ENCODE data around the gene ACOXL.

Gene ACOXL

GRCh38 chr2:110790907-110791306, 58.5 kb downstream of the ACOXL start:
- in situ Hi-C loops (cut with MboI; ENCODE audit: low sequenced_read_pairs): no loop called here

GRCh38 chr2:110791435-110791834, 59.1 kb downstream of the ACOXL start:
- in situ Hi-C loops (cut with MboI; ENCODE audit: low sequenced_read_pairs): no loop called here

GRCh38 chr2:110793034-110793433, 60.7 kb downstream of the ACOXL start:
- in situ Hi-C loops (cut with MboI; ENCODE audit: low sequenced_read_pairs): no loop called here

GRCh38 chr2:110794390-110794789, 62.0 kb downstream of the ACOXL start:
- in situ Hi-C loops (cut with MboI; ENCODE audit: low sequenced_read_pairs): no loop called here

- in situ Hi-C loops (cut with MboI; ENCODE audit: low sequenced_read_pairs): no loop called here
These were observed 62.6 kb downstream of the ACOXL start for GRCh38 chr2:110794951-110795350.

DNA sequence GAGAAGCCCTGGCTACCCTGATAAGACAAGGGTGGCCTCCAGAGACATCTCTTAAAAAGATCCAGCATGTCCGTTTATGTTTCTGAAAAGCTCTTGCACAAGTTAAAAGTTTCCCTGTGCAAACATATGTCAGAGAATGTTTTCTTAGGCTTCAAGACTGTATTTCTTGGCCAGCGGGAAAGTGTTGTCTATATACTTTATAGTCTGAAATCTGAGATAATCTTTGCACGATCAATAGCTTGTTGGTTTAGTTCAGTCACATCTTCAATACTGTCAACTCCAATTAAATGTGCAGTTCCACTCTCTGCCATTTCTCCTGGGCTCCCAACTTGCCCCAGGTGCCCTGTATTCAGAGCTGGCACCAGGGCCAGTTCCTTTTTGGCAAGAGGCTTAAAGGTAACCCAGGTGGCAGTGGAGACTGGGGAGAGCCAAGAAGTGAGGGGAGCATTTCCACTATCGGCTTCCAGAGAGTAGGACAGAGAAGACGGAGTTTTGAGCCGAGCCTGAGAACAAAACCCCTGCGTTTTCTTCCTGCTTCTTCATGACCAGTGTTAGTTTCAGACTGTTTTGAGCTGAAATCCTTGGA, 64.4 kb downstream of the ACOXL start:
- in situ Hi-C loops (cut with MboI; ENCODE audit: low sequenced_read_pairs): no loop called here

GRCh38 chr2:110799376-110799775, 67.0 kb downstream of the ACOXL start:
- in situ Hi-C loops (cut with MboI; ENCODE audit: low sequenced_read_pairs): no loop called here

DNA sequence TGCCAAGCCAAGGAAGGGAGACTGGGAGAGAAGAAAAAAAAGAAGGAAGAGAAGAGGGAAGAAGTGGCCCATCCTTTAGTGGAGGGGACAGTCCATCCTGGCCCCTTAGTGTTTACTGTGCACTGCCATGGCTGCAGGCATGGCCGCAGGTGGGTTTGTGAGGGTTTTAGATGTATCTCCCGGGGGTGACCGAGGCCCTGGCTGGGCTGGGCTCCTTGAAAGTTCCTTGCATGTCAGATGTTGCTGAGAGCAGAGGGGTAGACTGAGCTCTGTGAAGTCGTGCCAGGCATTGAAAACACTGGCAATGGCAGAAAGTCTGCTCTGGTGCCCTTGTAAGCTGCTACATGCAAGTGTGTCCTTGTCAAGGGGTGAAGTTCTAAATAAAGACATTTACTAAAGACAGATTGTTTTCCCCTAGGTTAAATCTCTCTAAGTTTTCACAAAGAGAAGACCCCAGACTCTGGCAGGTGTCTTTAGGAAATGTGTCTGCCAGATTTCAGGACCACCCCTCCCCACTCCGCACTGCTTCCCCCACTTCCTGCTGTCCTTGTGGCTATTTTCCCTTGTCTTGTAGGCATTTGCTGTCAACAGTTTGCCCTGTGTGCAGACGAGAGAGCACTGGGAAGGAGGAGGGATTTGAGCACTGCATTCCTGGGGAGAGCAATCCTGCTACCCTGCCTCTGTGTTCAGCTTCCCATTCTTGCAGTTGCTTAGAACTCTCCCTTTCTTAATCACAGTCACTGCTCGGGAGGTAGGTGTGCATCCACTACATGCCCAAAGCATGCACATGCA, 68.4 kb downstream of the ACOXL start:
- in situ Hi-C loops (cut with MboI; ENCODE audit: low sequenced_read_pairs): loop anchor here (25.0 kb wide), 1 partner anchor 886 kb away; no protein-coding TSS in a partner anchor

- in situ Hi-C loops (cut with MboI; ENCODE audit: low sequenced_read_pairs): loop anchor here (25.0 kb wide), 1 partner anchor 885 kb away; no protein-coding TSS in a partner anchor
These were observed 70.0 kb downstream of the ACOXL start for GRCh38 chr2:110802208-110802932.

- in situ Hi-C loops (cut with MboI; ENCODE audit: low sequenced_read_pairs): loop anchor here (25.0 kb wide), 1 partner anchor 883 kb away; no protein-coding TSS in a partner anchor
These were observed 72.1 kb downstream of the ACOXL start for GRCh38 chr2:110804433-110804832.

DNA sequence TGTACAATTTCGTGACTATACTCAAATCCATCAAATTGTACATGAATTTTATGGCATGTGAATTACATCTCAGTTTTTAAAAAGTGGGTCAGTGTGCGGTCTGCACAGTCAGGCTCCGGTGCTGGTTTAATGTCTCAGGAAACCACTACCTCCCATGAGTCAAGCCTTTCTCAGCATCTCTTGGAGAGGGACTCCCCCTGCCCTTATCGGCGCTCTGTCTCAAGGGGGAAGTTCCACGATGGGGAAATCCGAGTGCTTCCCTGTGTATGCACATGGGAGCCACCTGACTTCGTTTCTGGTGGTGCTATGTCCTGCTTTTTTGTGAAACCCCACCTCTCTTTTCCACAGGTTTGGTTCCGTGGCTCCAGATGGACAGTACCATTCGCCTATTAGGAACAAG, 72.5 kb downstream of the ACOXL start:
- in situ Hi-C loops (cut with MboI; ENCODE audit: low sequenced_read_pairs): loop anchor here (25.0 kb wide), 1 partner anchor 882 kb away; no protein-coding TSS in a partner anchor

DNA sequence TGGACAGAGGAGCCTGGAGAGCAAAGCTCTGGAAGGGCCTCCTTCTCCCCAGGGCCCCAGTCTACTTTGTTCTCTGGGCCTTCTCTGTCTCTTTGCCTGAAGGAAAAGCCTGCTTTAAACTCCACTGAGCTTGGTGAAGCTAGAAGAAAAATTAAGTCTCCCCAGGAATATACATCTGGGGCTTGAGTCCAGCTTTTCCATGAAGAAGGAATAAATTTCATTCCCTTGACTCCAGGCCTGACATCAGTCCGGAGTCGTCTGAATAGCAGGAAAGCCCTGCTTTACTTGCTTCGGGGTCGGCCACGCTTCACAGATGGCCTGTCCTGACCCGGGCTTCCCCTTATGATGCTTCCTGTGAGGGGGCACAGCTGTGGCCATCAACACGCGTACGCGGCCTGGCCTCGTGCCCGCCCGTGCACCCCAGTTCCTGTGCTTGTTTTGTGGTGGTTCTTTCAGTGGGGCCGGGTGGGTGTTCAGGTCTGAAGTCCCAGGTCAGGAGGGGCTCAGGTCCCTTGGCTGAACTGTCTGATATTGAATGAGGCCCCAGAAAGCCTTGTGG, 73.6 kb downstream of the ACOXL start:
- in situ Hi-C loops (cut with MboI; ENCODE audit: low sequenced_read_pairs): loop anchor here (25.0 kb wide), 1 partner anchor 881 kb away; no protein-coding TSS in a partner anchor

DNA sequence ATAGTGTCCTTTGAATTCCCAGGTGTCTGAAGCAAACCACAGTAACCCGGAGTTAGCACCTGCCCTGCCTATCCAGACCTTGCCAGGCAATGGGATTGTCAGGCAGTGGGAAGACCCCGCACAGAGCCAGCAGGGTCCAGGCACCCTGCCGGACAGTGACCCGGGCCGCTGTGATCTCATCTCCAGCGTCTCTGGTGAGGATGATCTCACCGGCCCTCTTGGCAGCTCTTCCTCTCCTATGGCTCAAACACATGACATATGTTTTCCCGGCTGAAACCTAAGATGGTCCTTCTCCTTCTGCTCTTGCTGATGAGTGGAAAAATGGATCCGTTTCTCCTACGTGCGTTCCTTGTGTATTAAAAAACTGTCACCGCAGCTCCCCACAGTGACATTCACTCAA, 75.1 kb downstream of the ACOXL start:
- in situ Hi-C loops (cut with MboI; ENCODE audit: low sequenced_read_pairs): loop anchor here (25.0 kb wide), 1 partner anchor 880 kb away; no protein-coding TSS in a partner anchor

DNA sequence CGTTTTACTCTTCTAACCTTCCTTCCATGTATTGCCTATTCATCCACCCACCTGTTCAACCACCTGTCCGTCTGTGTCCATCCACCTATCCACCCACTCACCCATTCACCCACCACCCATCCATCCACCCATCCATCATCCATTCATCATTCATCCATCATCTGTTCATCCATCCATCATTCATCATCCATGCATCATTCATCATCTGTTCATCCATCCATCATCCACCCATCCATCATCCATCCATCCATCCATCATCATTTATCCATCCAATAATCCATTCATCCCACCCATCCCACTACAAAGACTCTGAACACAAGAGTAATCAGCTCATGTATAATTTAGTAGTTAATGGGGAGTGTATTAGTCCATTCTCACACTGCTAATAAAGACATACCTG, 78.0 kb downstream of the ACOXL start:
- in situ Hi-C loops (cut with MboI; ENCODE audit: low sequenced_read_pairs): loop anchor here (25.0 kb wide), 1 partner anchor 877 kb away; no protein-coding TSS in a partner anchor

DNA sequence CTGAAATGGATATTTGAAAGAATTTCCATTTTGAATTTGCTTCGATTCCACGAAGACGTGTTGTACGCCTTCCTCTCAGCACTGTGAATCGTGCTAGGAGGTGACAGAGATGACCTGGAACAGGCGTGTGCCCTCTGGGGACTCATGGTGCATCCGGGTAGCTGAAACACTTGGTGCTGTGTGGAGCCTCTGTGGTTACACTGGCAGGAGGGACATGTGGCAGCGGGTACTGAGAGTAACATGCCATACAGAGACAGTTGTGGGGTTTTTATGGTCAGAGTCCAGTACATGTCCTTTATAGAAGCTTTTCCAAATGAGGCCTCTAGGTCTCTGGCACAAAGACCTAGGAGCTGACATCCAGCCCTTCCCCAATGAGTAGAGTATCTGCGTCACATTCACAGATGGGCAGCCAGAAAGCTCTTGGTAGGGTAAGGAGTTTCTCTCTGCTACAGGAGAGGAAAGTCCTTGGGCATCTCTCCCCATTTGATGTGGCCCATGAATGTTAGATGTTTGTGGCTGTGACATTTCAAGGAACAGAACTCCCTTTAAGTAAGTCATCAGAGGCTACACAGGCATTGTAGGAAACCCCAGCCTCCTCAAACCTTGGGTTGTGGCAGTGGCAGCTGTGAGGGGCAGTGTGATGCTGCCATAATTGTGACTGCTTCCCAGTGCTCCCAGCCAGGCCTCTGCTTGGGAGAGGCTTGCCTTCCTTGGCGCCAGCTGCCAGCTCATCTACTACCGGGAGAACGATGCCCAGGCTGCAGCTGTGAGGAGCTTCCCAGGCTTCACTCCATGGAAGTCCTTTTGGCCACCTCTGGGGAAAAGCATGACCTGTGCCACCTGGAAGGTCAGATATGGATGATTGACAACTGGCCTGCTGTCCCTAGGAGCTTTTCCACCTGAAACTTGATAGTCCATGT, 80.6 kb downstream of the ACOXL start:
- in situ Hi-C loops (cut with MboI; ENCODE audit: low sequenced_read_pairs): loop anchor here (25.0 kb wide), 1 partner anchor 874 kb away; no protein-coding TSS in a partner anchor

GRCh38 chr2:110813896-110814295, 81.5 kb downstream of the ACOXL start:
- in situ Hi-C loops (cut with MboI; ENCODE audit: low sequenced_read_pairs): loop anchor here (25.0 kb wide), 1 partner anchor 873 kb away; no protein-coding TSS in a partner anchor

DNA sequence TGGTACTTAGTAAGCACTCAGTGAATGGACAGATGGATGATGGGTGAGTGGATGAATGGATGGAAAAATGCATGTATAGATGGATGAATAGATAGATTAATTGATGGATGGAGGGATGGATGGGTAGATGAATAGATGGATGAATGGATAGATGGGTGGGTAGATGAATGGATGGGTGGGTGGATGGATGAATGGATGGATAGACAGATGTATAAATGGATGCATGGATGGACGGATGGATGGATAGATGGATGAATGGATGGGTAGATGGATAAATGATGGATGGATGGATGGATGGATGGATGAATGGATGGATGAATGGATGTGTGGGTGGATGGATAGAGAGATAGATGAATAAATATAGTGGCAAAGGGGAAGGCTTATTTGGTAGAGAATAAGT, 83.6 kb downstream of the ACOXL start:
- in situ Hi-C loops (cut with MboI; ENCODE audit: low sequenced_read_pairs): loop anchor here (25.0 kb wide), 1 partner anchor 871 kb away; no protein-coding TSS in a partner anchor

GRCh38 chr2:110816404-110817365, 84.3 kb downstream of the ACOXL start:
- in situ Hi-C loops (cut with MboI; ENCODE audit: low sequenced_read_pairs): loop anchor here (25.0 kb wide), 1 partner anchor 871 kb away; no protein-coding TSS in a partner anchor

Measured in HL-60/S4 treated with retinoic acid at 250 ng/mL for 4 days and 3 days (cell line).